Stimulated activated CD4-positive, alpha-beta T cell treated with anti-CD3 and anti-CD28 coated beads, Interleukin-15, amount 100 ng/mL, for 48 hours (primary cell): ENCODE data around the gene NEGR1.

Experiments used
- DNase-seq, 2 donors: peaks; one replicate each; pipeline ENCODE4 v3.0.0-alpha.2; 2020; ENCODE audit warnings: low read depth in 2 of 2

NEGR1 gene

DNA sequence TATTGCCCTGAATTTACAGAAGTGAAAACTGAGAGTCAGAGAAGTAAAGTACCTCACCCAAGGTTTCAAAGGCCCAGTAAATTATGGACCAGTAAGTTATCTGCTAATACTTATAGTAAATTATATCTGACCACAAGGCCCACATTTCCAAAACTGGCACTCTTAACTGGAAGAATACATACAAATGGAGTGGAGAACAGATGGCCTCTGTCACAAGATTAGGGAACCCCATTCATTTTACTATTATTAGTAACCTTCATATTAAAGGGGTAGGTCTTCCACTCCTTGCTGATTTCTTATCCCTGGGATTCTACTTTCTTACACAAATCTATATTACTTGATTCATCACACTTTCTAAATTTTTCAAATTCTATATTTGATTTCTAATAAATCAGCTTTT lies 588.8 kb downstream of the NEGR1 start:
- no peak for DNase-seq

DNA sequence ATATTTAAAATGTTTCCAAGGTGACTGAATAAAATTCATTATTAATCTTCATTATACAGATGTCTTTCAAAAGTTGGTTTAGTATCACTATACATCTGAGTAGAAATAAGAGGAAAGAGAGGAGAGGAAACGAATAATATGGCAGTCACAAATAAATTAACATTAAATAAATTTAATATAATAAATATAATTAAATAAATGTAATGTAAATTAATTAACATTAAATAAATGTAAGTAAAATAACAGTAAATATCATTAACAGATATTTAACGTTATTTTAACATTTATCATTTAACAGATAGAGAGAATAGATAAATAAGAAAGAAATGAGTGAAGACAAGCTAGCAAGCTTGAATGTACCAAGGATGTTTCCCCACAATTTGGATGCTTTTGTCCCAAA lies 592.7 kb downstream of the NEGR1 start:
- DNase-seq = no peak

DNA sequence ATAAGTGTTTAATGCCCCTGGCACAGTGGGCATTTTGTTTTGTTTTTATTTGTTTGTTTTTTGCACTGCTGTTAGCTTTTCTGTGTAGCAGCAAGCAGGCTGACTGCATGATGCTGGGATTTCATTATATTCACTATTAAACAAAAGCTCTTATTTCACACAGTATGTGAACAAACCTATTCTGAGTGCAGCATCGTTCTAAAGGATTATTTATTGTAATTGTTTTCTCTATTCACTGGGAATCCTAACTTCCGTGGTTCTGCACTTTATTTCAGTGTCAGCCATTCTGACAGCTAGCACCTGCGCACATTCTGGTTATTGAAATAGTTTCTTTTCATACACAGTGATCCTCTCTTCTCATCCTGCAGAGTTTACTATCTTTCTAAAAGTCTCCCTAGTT lies 595.0 kb downstream of the NEGR1 start:
- no peak for DNase-seq

- DNase-seq = no peak
Observed at GRCh38 chr1:71676979-71677925, 605.1 kb downstream of the NEGR1 start.

GRCh38 chr1:71668065-71668464 lies 614.3 kb downstream of the NEGR1 start:
- no peak for DNase-seq

- no peak for DNase-seq
Observed at GRCh38 chr1:71667216-71667615, 615.1 kb downstream of the NEGR1 start.

GRCh38 chr1:71666609-71667008 lies 615.7 kb downstream of the NEGR1 start:
- DNase-seq = no peak

DNA sequence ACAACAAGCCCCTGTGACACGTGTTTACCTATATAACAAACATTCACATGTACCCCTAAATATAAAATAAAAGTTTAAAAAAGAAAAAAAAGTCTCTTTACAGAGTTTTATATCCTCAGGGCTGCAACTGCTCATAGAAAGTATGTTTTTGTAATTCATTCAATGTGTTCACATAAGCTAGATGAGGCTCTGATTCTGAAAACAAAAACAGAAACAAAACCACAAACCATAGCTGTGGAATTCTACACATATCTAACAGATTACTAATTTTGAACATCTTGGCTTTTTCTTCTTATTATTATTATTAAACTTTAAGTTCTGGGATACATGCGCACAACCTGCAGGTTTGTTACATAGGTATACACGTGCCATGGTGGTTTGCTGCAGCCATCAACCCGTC lies 621.9 kb downstream of the NEGR1 start:
- DNase-seq = no peak

GRCh38 chr1:71657891-71658679 lies 624.3 kb downstream of the NEGR1 start:
- no peak for DNase-seq

DNA sequence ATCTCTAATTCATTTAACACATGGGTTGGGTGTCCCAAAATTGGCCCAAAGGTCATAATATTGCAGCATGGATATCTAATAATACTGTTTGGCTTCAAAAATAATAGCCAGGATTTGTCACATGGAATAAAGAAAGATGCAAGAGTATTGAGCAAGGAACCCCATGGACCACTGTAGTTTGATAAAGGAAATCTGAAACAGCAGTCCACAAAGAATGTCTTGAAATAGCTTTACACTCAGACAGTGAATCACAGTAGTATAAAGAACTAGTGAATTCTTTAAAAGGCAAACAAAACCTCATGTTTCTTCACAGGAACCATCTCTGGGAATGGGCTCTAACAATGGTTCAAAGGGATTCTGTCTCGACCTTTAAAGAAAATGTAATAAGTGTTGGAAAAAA lies 625.4 kb downstream of the NEGR1 start:
- DNase-seq = no peak

GRCh38 chr1:71655604-71656003 lies 626.7 kb downstream of the NEGR1 start:
- no peak for DNase-seq

GRCh38 chr1:71653952-71654351 lies 628.4 kb downstream of the NEGR1 start:
- no peak for DNase-seq

GRCh38 chr1:71651214-71651613 lies 631.1 kb downstream of the NEGR1 start:
- no peak for DNase-seq

DNA sequence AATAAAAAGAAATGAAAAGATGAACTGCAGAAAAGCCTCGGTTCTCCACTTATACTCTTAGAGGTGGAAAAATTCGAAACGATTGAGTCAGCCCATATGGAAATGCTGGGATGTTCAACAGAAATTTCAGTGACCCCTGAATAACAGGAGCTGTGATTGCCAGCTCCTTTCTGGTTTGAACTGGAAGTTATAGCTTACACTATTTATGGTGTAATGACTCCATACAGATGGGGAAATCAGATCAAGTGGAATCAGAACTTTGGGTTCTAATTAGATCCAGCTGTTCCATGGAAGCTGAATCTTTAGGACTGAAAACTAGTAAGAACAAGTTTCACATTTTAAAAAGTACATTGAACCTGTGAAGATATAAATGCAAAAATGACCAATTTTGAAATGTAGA lies 632.2 kb downstream of the NEGR1 start:
- no peak for DNase-seq

GRCh38 chr1:71649608-71650007 lies 632.7 kb downstream of the NEGR1 start:
- DNase-seq = no peak

DNA sequence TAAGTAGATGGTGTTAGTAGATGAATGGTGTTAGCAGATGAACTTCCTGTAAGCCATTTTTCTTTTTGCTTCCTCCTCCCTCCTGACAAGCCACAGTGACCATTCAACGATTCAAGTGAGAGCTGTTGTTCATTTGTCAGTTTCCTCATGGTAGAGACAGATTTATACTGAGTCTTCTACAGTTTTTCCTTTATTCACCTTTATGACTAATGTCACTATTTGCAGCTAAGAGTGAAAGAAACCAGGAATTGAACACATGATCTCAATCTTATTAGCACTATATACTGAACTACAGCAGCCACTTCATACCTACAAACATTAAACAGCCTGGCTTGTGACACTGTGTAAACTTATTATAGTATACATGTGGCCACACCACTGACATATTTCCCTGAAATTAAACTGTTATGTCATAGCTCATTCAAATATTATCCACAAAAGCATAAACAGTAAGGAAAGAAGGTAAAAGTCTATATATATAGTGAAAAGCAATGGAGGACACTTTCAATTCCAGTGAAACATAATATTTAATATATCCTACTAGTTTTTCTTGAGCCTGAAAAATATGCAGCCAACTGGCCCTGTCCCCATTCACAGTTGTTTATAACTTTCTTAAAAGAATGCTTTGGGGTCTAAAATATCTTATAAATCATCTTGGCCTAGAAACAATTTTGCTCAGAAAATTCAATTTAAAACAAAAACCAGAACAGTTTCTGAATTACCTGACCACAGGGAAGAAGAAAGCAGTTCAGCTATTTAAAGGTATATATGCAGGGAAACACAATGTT lies 634.6 kb downstream of the NEGR1 start:
- DNase-seq = no peak

DNA sequence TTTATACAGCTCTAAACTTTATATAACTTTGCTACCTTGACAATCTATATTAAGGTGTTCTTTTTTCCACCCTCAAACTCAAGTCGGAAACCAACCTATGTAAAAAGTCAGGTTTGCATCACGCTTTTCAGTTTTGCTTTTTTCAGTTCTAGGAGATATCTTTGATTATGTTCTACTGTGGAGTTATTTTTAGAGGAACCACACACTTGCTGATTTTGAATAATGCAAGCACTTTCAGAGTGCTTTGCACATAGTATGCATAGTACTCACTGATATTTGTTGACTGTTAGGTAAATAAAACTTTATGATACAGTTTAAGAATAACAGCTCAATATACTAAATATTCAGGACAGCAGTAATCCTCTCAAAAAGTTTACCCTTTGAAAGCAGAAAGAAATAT lies 637.3 kb downstream of the NEGR1 start:
- DNase-seq = no peak

DNA sequence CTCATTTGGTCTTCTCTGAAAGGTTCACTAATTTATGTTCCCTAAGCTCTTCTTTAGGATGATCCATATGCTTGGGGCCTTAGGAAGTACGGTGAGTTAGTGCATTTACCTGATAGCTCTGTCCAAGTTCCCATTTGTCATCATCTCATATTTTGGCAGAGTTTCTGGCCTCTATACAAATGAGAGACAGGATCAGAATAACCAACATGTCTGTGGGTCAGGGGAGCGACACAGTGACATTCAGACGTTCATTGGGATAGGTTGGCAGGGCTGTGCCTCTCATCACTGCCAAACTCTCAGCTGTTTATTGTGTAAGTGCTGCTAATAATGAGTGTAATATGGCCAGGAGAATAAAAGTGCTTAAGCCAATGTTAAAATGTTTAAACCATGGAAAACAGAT lies 640.4 kb downstream of the NEGR1 start:
- no peak for DNase-seq

- DNase-seq = no peak
Observed at GRCh38 chr1:71640998-71641397, 641.3 kb downstream of the NEGR1 start.

GRCh38 chr1:71640116-71640515 lies 642.2 kb downstream of the NEGR1 start:
- no peak for DNase-seq

DNA sequence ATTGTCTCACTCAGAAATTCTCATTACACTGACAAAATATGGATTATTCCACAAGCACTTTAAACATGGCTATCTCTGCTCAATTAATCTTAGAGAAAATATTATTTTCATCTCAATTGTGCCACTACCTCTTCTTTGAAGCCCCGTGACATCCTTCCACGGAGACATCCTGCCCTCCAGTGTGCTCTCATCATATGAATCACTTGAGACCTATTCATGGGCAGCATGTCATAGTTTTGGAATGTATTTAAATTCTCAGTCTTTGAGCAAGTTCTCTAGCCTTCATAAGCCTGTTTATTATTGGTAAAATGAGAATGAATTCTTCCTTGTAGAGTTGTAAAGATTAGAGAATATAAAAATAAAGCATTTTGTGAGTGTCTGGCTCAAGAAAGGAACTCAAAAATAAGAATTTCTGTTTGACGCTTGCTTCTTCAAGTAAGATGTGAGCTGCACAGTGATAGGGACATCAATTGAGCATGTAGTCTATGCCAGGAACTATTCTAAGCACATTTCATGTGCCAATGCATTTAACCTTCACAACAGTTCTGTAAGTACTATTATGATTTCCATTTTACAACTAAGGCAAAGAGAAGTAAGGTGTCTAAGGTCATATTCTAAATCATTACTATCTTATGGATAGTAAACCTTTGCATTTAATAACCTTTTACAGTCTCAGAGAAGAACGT lies 644.1 kb downstream of the NEGR1 start:
- no peak for DNase-seq

DNA sequence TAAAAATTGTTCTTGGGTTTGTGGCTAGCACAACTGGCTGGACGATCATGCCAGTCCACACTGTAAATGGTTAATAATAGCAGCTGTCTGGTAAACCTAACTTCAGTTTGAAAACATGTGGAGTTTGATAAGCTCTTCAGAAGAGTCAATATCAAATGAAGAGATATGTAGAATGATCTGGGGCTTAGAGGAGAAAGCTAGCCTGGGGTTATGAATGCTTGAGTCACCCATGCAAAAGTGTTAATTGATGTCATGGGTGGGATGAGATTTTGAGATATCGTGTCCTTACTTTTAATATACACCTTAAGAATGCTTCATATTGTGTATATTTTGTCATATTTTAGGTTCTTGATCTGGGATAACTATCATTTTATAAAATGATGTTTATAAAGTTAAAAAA lies 646.8 kb downstream of the NEGR1 start:
- DNase-seq = no peak
